Prostate gland (tissue), 2 donors: Measurements from ENCODE around the gene CARD8. TPM values are rescaled to one million over a fixed set of nuclear protein-coding genes. Genes with fewer than 3 reads are reported as not detected.
A peak's percentile ranks its signal among the peaks of the same experiment; 100 is the strongest.

ENCODE experiments used
- DNase-seq: peaks from one replicate; pipeline ENCODE4 v3.0.0-alpha.2; 2019; ENCODE audit warnings: low spot score
- H3K27ac ChIP-seq, 2 donors: fragments of 200-600 bp; sonication (generic); 2 replicates each; pipeline ENCODE4 v1.5.1; 2017 to 2019
- H3K27me3 ChIP-seq: fragments of 200-600 bp; sonication (generic); replicated peaks from 2 replicates; pipeline ENCODE4 v1.5.1; 2019; ENCODE audit not compliant: insufficient read depth
- H3K36me3 ChIP-seq, 2 donors: fragments of 200-600 bp; sonication (generic); 1 replicate in 1 of 2; 2 replicates in 1 of 2; pipeline versions ENCODE4 v1.5.1 to v1.8.1; 2017 to 2019
- H3K4me1 ChIP-seq: fragments of 200-600 bp; sonication (generic); replicated peaks from 2 replicates; pipeline ENCODE4 v1.5.1; 2019
- H3K4me3 ChIP-seq, 2 donors: fragments of 200-600 bp; sonication (generic); 2 replicates each; pipeline ENCODE4 v1.5.1; 2017 to 2019
- H3K9me3 ChIP-seq: fragments of 200-600 bp; sonication (generic); 2 replicates; pipeline ENCODE4 v1.5.1; 2017
- POLR2A ChIP-seq: fragments of 450-650 bp; IDR thresholded peaks from one replicate; pipeline ENCODE4 v1.6.1; 2016; ENCODE audit warnings: antibody characterized with exemption, mild to moderate bottlenecking
- POLR2AphosphoS5 ChIP-seq: sonication (generic); formaldehyde crosslinking; IDR thresholded peaks from one replicate; pipeline ENCODE4 v1.6.1; 2017; ENCODE audit warnings: antibody characterized with exemption
- WGBS: methylation state at CpG from one replicate; pipeline ENCODE4 v1.1.5; 2018; 5-methylcytosine and 5-hydroxymethylcytosine counted together
- intact Hi-C: fragments of 100-400 bp; cut with DNase I; formaldehyde crosslinking; loops from one replicate; pipeline ENCODE4 v1.14.2; 2022
- total RNA-seq, 2 donors: library from RNA; depleted of rRNA; stranded (reverse); fragments of >200 nt; gene quantifications; one replicate each; pipeline ENCODE4 v1.1.0, GENCODE V29; 2016
- TF ChIP-seq, protein P1 (sequence below), 4 experiments: fragments of 200-600 bp in 2 of 4; fragments of 450-650 bp in 2 of 4; sonication (generic) in 2 of 4; IDR thresholded peaks; 1 replicate in 3 of 4; 2 replicates in 1 of 4; pipeline ENCODE4 v1.5.1; 2016 to 2019; ENCODE audit warnings: antibody characterized with exemption in 4 of 4, mild to moderate bottlenecking in 2 of 4, moderate library complexity in 2 of 4

CARD8 gene
- total RNA-seq, 2 donors from 2014 or later: 12.6 to 49.0 TPM

DNA sequence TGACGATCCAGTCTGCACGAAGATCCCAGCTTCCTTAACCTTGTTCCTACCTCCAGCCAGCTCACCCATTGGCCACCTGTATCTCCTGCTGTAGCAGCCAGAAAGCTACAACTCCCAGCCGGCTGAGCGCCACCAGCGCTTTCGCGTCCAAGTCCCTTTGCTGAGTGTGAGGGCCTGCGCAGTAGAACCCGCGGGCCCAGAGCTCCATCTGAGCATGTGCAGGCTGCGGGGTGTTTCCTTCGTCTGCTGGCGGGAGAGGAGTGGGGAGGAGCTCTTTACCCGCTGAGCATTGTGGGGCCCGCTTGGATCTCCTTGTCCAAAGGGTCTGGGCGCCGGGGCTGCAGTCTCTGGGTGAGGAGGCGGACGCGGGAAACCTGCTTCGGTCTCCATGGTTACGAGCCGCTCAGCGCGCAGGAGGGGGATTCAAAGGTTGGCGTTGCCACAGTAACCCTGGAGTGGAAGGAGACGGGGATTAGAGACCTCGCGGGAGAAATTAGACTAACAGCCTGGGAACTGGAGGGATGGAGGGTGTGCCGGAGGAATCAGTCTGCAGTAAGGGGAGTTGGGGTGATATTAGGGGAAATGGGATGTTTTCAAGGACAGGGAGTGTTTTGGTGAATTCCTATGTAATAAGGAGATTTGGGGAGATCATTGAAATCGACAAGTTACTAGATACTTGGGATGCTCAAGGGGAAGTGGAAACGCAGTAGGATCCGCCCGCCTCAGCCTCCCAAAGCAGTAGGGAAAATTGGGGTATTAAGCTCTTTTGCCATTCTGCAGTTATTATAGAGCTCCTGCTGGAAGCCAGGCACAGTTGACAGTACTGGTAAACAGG lies 51.7 kb downstream of the CARD8 start:
- Histone ChIP-seq H3K27ac (peak overlapping the region; percentile 56 to 64), H3K27me3 (no peaks in the 10 kb centered on the region), H3K36me3 (no peaks in the 10 kb centered on the region), H3K9me3 (no peaks in the 10 kb centered on the region), H3K4me1 (no peaks in the 10 kb centered on the region), H3K4me3 (peak overlapping the region; percentile 60 to 61)
- peak; percentile 94 for DNase-seq
- intact Hi-C loops: no loop called here
- 2% methylated on average over 34 of the region's 34 CpGs for WGBS
- peak; percentile 99 for TF ChIP-seq POLR2AphosphoS5
- TF ChIP-seq, protein P1, sequence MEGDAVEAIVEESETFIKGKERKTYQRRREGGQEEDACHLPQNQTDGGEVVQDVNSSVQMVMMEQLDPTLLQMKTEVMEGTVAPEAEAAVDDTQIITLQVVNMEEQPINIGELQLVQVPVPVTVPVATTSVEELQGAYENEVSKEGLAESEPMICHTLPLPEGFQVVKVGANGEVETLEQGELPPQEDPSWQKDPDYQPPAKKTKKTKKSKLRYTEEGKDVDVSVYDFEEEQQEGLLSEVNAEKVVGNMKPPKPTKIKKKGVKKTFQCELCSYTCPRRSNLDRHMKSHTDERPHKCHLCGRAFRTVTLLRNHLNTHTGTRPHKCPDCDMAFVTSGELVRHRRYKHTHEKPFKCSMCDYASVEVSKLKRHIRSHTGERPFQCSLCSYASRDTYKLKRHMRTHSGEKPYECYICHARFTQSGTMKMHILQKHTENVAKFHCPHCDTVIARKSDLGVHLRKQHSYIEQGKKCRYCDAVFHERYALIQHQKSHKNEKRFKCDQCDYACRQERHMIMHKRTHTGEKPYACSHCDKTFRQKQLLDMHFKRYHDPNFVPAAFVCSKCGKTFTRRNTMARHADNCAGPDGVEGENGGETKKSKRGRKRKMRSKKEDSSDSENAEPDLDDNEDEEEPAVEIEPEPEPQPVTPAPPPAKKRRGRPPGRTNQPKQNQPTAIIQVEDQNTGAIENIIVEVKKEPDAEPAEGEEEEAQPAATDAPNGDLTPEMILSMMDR (IDR thresholded peaks at IDR 0.05): peak in 2 of 4 experiments; percentile 25 to 27
- peak; percentile 59 for TF ChIP-seq POLR2A

DNA sequence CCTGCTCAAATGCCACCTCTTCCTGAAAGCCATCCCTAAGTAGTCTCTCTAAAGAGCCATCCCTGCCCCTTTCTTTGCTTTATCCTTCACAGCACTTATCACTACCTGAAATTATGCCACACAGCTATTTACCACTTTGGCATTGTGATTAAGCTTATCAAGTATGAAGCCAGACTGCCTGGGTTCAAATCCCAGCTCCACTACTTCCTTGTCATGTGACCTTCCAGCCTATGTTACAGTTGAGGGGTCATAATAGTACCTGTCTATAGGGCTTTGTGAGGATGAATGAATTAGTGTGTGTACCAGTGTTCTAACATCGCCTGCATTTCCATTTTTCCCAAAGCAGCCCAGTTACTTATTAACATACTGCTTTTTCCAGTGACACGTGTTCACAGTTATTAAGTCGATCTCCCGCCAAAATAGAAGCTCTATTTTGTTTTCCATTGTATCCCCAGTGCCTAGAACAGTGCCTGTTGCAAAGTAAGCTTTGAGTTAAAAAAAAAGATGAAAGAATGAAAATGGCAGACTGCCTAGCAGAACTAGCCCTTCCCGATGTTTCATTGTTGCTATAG lies 52.4 kb downstream of the CARD8 start:
- Histone ChIP-seq H3K9me3 (no peaks in the 10 kb centered on the region), H3K27ac (peak overlapping the region; percentile 56 to 64), H3K36me3 (no peaks in the 10 kb centered on the region), H3K4me1 (no peaks in the 10 kb centered on the region), H3K4me3 (peak overlapping the region; percentile 60 to 61), H3K27me3 (no peaks in the 10 kb centered on the region)
- intact Hi-C loops: no loop called here
- DNase-seq: no peak
- 14% methylated on average over 5 of the region's 5 CpGs for WGBS
- no peak for TF ChIP-seq POLR2AphosphoS5
- TF ChIP-seq, protein P1 (IDR thresholded peaks at IDR 0.05): no peak
- no peak for TF ChIP-seq POLR2A

DNA sequence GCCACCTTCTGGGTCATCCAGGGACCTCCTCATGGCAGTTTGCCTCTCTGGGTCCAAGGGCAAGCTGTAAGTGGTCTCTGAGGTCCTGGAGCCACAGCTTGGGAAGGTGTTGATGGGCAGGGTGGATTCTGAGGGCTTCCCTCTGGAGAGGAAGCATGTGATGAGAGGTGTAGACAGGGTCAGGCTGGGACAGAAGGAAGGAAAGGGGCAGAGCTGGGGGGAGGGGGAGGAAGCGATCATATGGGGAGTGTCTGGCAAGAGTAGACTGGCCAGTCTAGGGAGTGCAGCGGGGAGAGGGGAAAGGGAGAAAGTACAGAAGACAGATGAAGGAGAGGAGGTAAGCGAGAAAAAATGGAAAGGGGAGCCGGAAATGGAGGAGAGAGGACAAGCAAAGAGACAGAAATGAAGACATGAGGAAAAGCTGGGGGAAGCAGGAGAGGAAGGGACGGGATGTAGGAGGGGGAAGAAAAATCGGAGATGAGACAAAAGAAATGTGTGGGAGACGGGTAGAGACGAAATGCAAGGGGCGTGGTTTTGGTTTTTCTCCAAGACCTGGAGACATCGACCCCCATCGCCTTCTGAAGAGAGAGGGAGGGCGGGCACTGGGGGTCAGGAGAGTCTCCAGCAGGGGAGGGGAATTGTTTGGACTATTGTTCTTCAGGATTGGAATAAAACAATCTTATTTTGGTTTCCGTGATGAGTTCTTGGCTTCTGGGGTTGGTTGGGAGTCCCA lies 58.6 kb downstream of the CARD8 start:
- Histone ChIP-seq H3K27me3 (no peaks in the 10 kb centered on the region), H3K27ac (no peak overlapping the region), H3K4me1 (no peaks in the 10 kb centered on the region), H3K9me3 (no peaks in the 10 kb centered on the region), H3K36me3 (no peaks in the 10 kb centered on the region), H3K4me3 (no peak overlapping the region)
- TF ChIP-seq, protein P1 (IDR thresholded peaks at IDR 0.05): no peak
- TF ChIP-seq POLR2A (no peak), POLR2AphosphoS5 (no peak)
- WGBS: 30% methylated on average over 13 of the region's 13 CpGs
- intact Hi-C loops: no loop called here
- no peak for DNase-seq

DNA sequence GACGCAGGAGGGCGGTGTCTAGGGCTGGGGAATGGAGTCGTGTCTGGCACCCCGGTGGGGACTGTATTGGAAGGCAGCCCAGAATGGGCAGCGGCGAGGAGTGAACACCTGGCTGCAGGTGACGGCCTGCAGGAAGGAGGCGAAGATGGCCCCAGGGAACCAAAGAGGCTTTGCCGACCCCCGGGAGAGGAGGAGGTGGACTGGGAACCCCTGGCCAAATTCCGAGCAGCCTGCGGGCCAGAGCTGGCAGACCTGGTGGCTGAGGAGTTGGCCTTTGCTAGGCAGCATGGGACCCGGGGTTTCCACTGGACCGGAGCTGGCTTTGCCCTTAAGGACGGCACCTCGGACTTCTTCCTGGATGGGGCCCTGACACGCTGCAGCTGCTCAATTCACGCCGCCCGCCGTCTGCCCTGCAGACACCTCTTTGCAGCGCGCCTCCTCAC lies 59.4 kb downstream of the CARD8 start:
- no peak for DNase-seq
- Histone ChIP-seq H3K36me3 (no peaks in the 10 kb centered on the region), H3K27me3 (no peaks in the 10 kb centered on the region), H3K4me1 (no peaks in the 10 kb centered on the region), H3K9me3 (no peaks in the 10 kb centered on the region), H3K27ac (no peak overlapping the region), H3K4me3 (no peak overlapping the region)
- intact Hi-C loops: no loop called here
- TF ChIP-seq, protein P1 (IDR thresholded peaks at IDR 0.05): no peak
- TF ChIP-seq POLR2AphosphoS5 (no peak), POLR2A (no peak)
- 60% methylated on average over 23 of the region's 23 CpGs for WGBS
